H9 (cell line): ENCODE results near the gene ACTL8. TPM values are rescaled to one million over a fixed set of nuclear protein-coding genes. Genes with fewer than 3 reads are reported as not detected.

Experiments used
- DNase-seq: peaks from one replicate; pipeline ENCODE4 v3.0.0-alpha.2; 2017
- H2AFZ ChIP-seq: one replicate; pipeline ENCODE4 v1.6.1; 2013; ENCODE audit warnings: mild to moderate bottlenecking, low read length, control low read depth, moderate library complexity
- H2AK5ac ChIP-seq: 2 replicates; pipeline ENCODE4 v1.6.1; 2013; ENCODE audit warnings: low read length, control low read depth, mixed read lengths; ENCODE audit not compliant: insufficient read length
- H2BK120ac ChIP-seq: one replicate; pipeline ENCODE4 v1.6.1; 2013; ENCODE audit warnings: low read depth, mild to moderate bottlenecking, low read length, control low read depth, inconsistent platforms; ENCODE audit not compliant: poor library complexity, severe bottlenecking
- H2BK12ac ChIP-seq: 2 replicates; pipeline ENCODE4 v1.6.1; 2013; ENCODE audit warnings: low read length, control low read depth, mixed read lengths, low read depth; ENCODE audit not compliant: insufficient read length
- H2BK15ac ChIP-seq: 2 replicates; pipeline ENCODE4 v1.6.1; 2013; ENCODE audit warnings: low read depth, low read length, control low read depth
- H2BK20ac ChIP-seq: one replicate; pipeline ENCODE4 v1.6.1; 2013; ENCODE audit warnings: low read depth, mild to moderate bottlenecking, low read length, control low read depth, inconsistent platforms; ENCODE audit not compliant: poor library complexity, severe bottlenecking
- H2BK5ac ChIP-seq: 2 replicates; pipeline ENCODE4 v1.6.1; 2013; ENCODE audit warnings: low read length, control low read depth, mixed read lengths; ENCODE audit not compliant: insufficient read length
- H3K14ac ChIP-seq: 2 replicates; pipeline ENCODE4 v1.6.1; 2013; ENCODE audit warnings: low read length, control low read depth; ENCODE audit not compliant: insufficient read depth
- H3K18ac ChIP-seq: 2 replicates; pipeline ENCODE4 v1.6.1; 2013; ENCODE audit warnings: low read depth, mild to moderate bottlenecking, mixed read lengths, low read length, control low read depth; ENCODE audit not compliant: insufficient read length
- H3K23ac ChIP-seq: 2 replicates; pipeline ENCODE4 v1.6.1; 2013; ENCODE audit warnings: low read length, control low read depth, mixed read lengths, low read depth; ENCODE audit not compliant: insufficient read length
- H3K23me2 ChIP-seq: 2 replicates; pipeline ENCODE4 v1.6.1; 2013; ENCODE audit warnings: low read depth, mild to moderate bottlenecking, mixed read lengths, low read length, control low read depth; ENCODE audit not compliant: insufficient read length, poor library complexity, severe bottlenecking
- H3K27ac ChIP-seq: 2 replicates; pipeline ENCODE4 v1.5.1; 2013; ENCODE audit warnings: low read length, control low read depth, mixed read lengths, low read depth; ENCODE audit not compliant: insufficient read length
- H3K27me3 ChIP-seq: 2 replicates; pipeline ENCODE4 v1.6.1; 2013; ENCODE audit warnings: low read length, control low read depth, inconsistent platforms; ENCODE audit not compliant: insufficient read depth
- H3K4ac ChIP-seq: 2 replicates; pipeline ENCODE4 v1.6.1; 2013; ENCODE audit warnings: low read depth, mild to moderate bottlenecking, control low read depth, inconsistent platforms, low read length, moderate library complexity
- H3K4me1 ChIP-seq: 2 replicates; pipeline ENCODE4 v1.6.1; 2013; ENCODE audit warnings: low read length, control low read depth, inconsistent platforms; ENCODE audit not compliant: insufficient read depth
- H3K4me2 ChIP-seq: 2 replicates; pipeline ENCODE4 v1.6.1; 2013; ENCODE audit warnings: low read length, control low read depth, mixed read lengths; ENCODE audit not compliant: insufficient read length, insufficient read depth
- H3K56ac ChIP-seq: 2 replicates; pipeline ENCODE4 v1.6.1; 2013; ENCODE audit warnings: low read depth, mild to moderate bottlenecking, mixed read lengths, low read length, control low read depth; ENCODE audit not compliant: insufficient read length
- H3K79me1 ChIP-seq: 2 replicates; pipeline ENCODE4 v1.6.1; 2013; ENCODE audit warnings: low read depth, mild to moderate bottlenecking, moderate library complexity, low read length, control low read depth, inconsistent platforms; ENCODE audit not compliant: insufficient read depth, poor library complexity, severe bottlenecking
- H3K79me2 ChIP-seq: 2 replicates; pipeline ENCODE4 v1.6.1; 2013; ENCODE audit warnings: low read length, control low read depth, inconsistent platforms; ENCODE audit not compliant: insufficient read depth
- H3K9ac ChIP-seq: 2 replicates; pipeline ENCODE4 v1.6.1; 2013; ENCODE audit warnings: low read length, control low read depth, mixed read lengths; ENCODE audit not compliant: insufficient read length; ENCODE audit errors: extremely low read depth
- H3K9me3 ChIP-seq: one replicate; pipeline ENCODE4 v1.6.1; 2013; ENCODE audit warnings: low read depth, low read length, inconsistent platforms; ENCODE audit not compliant: control insufficient read depth
- H3T11ph ChIP-seq: one replicate; pipeline ENCODE4 v1.6.1; 2013; ENCODE audit warnings: mild to moderate bottlenecking, low read length, control low read depth, inconsistent platforms
- H4K20me1 ChIP-seq: one replicate; pipeline ENCODE4 v1.6.1; 2013; ENCODE audit not compliant: control insufficient read depth, insufficient read length, insufficient read depth
- H4K5ac ChIP-seq: 2 replicates; pipeline ENCODE4 v1.6.1; 2013; ENCODE audit warnings: low read depth, mild to moderate bottlenecking, mixed read lengths, low read length, control low read depth; ENCODE audit not compliant: insufficient read length
- H4K8ac ChIP-seq: replicated peaks from 2 replicates; pipeline ENCODE4 v1.6.1; 2013; ENCODE audit warnings: low read length, control low read depth, mixed read lengths, low read depth; ENCODE audit not compliant: insufficient read length
- H4K91ac ChIP-seq: 2 replicates; pipeline ENCODE4 v1.6.1; 2013; ENCODE audit warnings: low read depth, mild to moderate bottlenecking, moderate library complexity, mixed read lengths, low read length, control low read depth; ENCODE audit not compliant: insufficient read length
- H3K27ac Mint-ChIP-seq, 3 experiments: 2 replicates in 2 of 3; 3 replicates in 1 of 3; pipeline ENCODE4 v1.8.0; 2020 to 2021; ENCODE audit warnings: mixed read lengths in 3 of 3, mild to moderate bottlenecking in 1 of 3, moderate library complexity in 1 of 3
- H3K27me3 Mint-ChIP-seq: 2 replicates; pipeline ENCODE4 v1.8.0; 2021; ENCODE audit warnings: low read depth, mild to moderate bottlenecking, moderate library complexity, mixed read lengths
- H3K36me3 Mint-ChIP-seq, 3 experiments: 2 replicates in 2 of 3; 3 replicates in 1 of 3; pipeline ENCODE4 v1.8.0; 2020 to 2021; ENCODE audit warnings: low read depth in 3 of 3, mixed read lengths in 3 of 3; ENCODE audit not compliant: insufficient read depth in 1 of 3
- H3K4me1 Mint-ChIP-seq, 2 experiments: 2 replicates each; pipeline ENCODE4 v1.8.0; 2020; ENCODE audit warnings: mixed read lengths in 2 of 2
- H3K4me3 Mint-ChIP-seq, 2 experiments: 2 replicates in 1 of 2; 3 replicates in 1 of 2; pipeline ENCODE4 v1.8.0; 2020 to 2021; ENCODE audit warnings: mild to moderate bottlenecking in 2 of 2, mixed read lengths in 2 of 2, moderate library complexity in 1 of 2
- H3K9me3 Mint-ChIP-seq, 2 experiments: 2 replicates in 1 of 2; 3 replicates in 1 of 2; pipeline ENCODE4 v1.8.0; 2020; ENCODE audit warnings: mild to moderate bottlenecking in 2 of 2, mixed read lengths in 2 of 2, moderate library complexity in 1 of 2
- CTCF ChIP-seq: fragments of 200-600 bp; sonication (generic); conservative IDR thresholded peaks from 3 replicates; pipeline ENCODE4 v1.8.0; 2021; ENCODE audit warnings: antibody characterized with exemption, mild to moderate bottlenecking
- WGBS: extraction: QIAGEN DNeasy Blood & Tissue Kit; methylation state at CpG from one replicate; pipeline ENCODE4 v1.1.7; 2013; ENCODE audit warnings: missing lambda C conversion rate, low lambda C conversion rate, mixed read lengths; ENCODE audit not compliant: insufficient read length; ENCODE audit errors: extremely low coverage; 5-methylcytosine and 5-hydroxymethylcytosine counted together
- total RNA-seq: library from RNA; stranded (reverse); gene quantifications from 2 replicates; pipeline ENCODE4 v1.2.1, GENCODE V29; 2021

The ACTL8 gene
- total RNA-seq, 1 experiment from 2014 or later = not detected

GRCh38 chr1:17857109-17857499, 102.0 kb downstream of the ACTL8 start:
- Histone ChIP-seq H2BK120ac (no peak overlapping the region), H2BK12ac (no peak overlapping the region), H3K4me2 (no peak overlapping the region), H3K9me3 (no peaks in the 10 kb centered on the region), H4K20me1 (no peaks in the 10 kb centered on the region), H3K18ac (no peak overlapping the region), H3K27ac (no peak overlapping the region), H2AK5ac (no peak overlapping the region), H4K91ac (no peak overlapping the region), H3K23me2 (no peaks in the 10 kb centered on the region), H3K23ac (no peak overlapping the region), H3K79me2 (no peaks in the 10 kb centered on the region), H2BK20ac (no peak overlapping the region), H3K27me3 (no peaks in the 10 kb centered on the region), H4K8ac (no peak overlapping the region), H3K4ac (no peak overlapping the region), H4K5ac (no peak overlapping the region), H3T11ph (no peak overlapping the region), H3K14ac (no peak overlapping the region), H3K9ac (no peak overlapping the region), H2BK5ac (no peak overlapping the region), H2BK15ac (no peak overlapping the region), H3K79me1 (no peaks in the 10 kb centered on the region), H2AFZ (no peak overlapping the region), H3K56ac (no peak overlapping the region), H3K4me1 (peaks cover 2% of the 10 kb centered on the region; the same call in 1 of the 2 replicates)
- no peak overlapping the region for H3K27ac Mint-ChIP-seq
- no peaks in the 10 kb centered on the region; a peak in 1 of 7 replicates for H3K36me3 Mint-ChIP-seq
- H3K4me3 Mint-ChIP-seq = no peak overlapping the region
- no peaks in the 10 kb centered on the region; a peak in 3 of 5 replicates for H3K9me3 Mint-ChIP-seq
- WGBS = no CpG with 5 or more reads among the region's 4 CpGs
- no peak for TF ChIP-seq CTCF
- DNase-seq = no peak
- H3K4me1 Mint-ChIP-seq = peaks cover 7 to 13% of the 10 kb centered on the region in 2 experiments
- H3K27me3 Mint-ChIP-seq = peaks cover 15% of the 10 kb centered on the region
